ENCODE measurements around the gene ITGB5.

Gene ITGB5

GRCh38 chr3:124887177-124887931 is at the start of gene ITGB5:
ITGB5 (minus strand) TSS chr3:124887365; CDS start chr3:124887000, 365 bp downstream.
- FAIRE-seq, result no peak

- FAIRE-seq, result no peak
Measured at GRCh38 chr3:124935794-124936542, 48.8 kb upstream of the ITGB5 start.

- FAIRE-seq, result no peak
Measured at GRCh38 chr3:124935264-124935663, 48.1 kb upstream of the ITGB5 start.

GRCh38 chr3:124934577-124934976 is 47.4 kb upstream of the ITGB5 start, which contains the start of gene MUC13:
MUC13 (minus strand) TSS chr3:124934751; CDS start chr3:124934712, 39 bp downstream.
- no peak for FAIRE-seq

- peak; percentile 84 for FAIRE-seq
Measured at GRCh38 chr3:124928333-124929202, 41.4 kb upstream of the ITGB5 start.

GRCh38 chr3:124927574-124928045 is 40.4 kb upstream of the ITGB5 start:
- no peak for FAIRE-seq

GRCh38 chr3:124926426-124927101 is 39.4 kb upstream of the ITGB5 start:
- no peak for FAIRE-seq

GRCh38 chr3:124924741-124925140 is 37.6 kb upstream of the ITGB5 start:
- FAIRE-seq, result no peak

GRCh38 chr3:124923833-124924232 is 36.7 kb upstream of the ITGB5 start:
- no peak for FAIRE-seq

GRCh38 chr3:124920718-124921117 is 33.6 kb upstream of the ITGB5 start:
- no peak for FAIRE-seq

GRCh38 chr3:124919756-124920155 is 32.6 kb upstream of the ITGB5 start:
- no peak for FAIRE-seq

- no peak for FAIRE-seq
Measured at GRCh38 chr3:124918524-124918923, 31.4 kb upstream of the ITGB5 start.

GRCh38 chr3:124916837-124917409 is 29.8 kb upstream of the ITGB5 start:
- no peak for FAIRE-seq

- no peak for FAIRE-seq
Measured at GRCh38 chr3:124915254-124915653, 28.1 kb upstream of the ITGB5 start.

GRCh38 chr3:124907957-124908356 is 20.8 kb upstream of the ITGB5 start:
- FAIRE-seq, result no peak

- no peak for FAIRE-seq
Measured at GRCh38 chr3:124904835-124905492, 17.8 kb upstream of the ITGB5 start.

GRCh38 chr3:124903896-124904834 is 17.0 kb upstream of the ITGB5 start:
- FAIRE-seq, result no peak

GRCh38 chr3:124896824-124897526 is 9.8 kb upstream of the ITGB5 start:
- FAIRE-seq, result no peak

- FAIRE-seq, result no peak
Measured at GRCh38 chr3:124895756-124896155, 8.6 kb upstream of the ITGB5 start.

GRCh38 chr3:124893526-124893925 is 6.4 kb upstream of the ITGB5 start:
- no peak for FAIRE-seq
